GM18858 (cell line): ENCODE measurements around the gene ATP2B2.

ENCODE experiments used
- ATAC-seq: cut with Tn5 transposase; IDR thresholded peaks from one replicate; pipeline ENCODE4 v1.9.1; 2021; ENCODE audit not compliant: unreplicated experiment

Gene ATP2B2

GRCh38 chr3:10368512-10368911 lies 136.9 kb downstream of the ATP2B2 start:
- no peak for ATAC-seq

- no peak for ATAC-seq
These were observed 137.9 kb downstream of the ATP2B2 start for GRCh38 chr3:10367506-10367905.

GRCh38 chr3:10366651-10367101 lies 138.7 kb downstream of the ATP2B2 start:
- no peak for ATAC-seq

- ATAC-seq, result no peak
These were observed 139.6 kb downstream of the ATP2B2 start for GRCh38 chr3:10365791-10366190.

GRCh38 chr3:10365316-10365715 lies 140.1 kb downstream of the ATP2B2 start:
- ATAC-seq, result no peak

- ATAC-seq, result no peak
These were observed 140.6 kb downstream of the ATP2B2 start for GRCh38 chr3:10364806-10365205.

- no peak for ATAC-seq
These were observed 141.5 kb downstream of the ATP2B2 start for GRCh38 chr3:10363935-10364334.

- ATAC-seq, result no peak
These were observed 144.0 kb downstream of the ATP2B2 start for GRCh38 chr3:10361375-10361774.

- no peak for ATAC-seq
These were observed 144.9 kb downstream of the ATP2B2 start for GRCh38 chr3:10360478-10360877.

- no peak for ATAC-seq
These were observed 145.6 kb downstream of the ATP2B2 start for GRCh38 chr3:10359761-10360161.

- ATAC-seq, result no peak
These were observed 146.9 kb downstream of the ATP2B2 start for GRCh38 chr3:10358309-10358980.

- ATAC-seq, result peak; percentile 58
These were observed 147.6 kb downstream of the ATP2B2 start for GRCh38 chr3:10357592-10358308.

GRCh38 chr3:10357095-10357494 lies 148.3 kb downstream of the ATP2B2 start:
- no peak for ATAC-seq

GRCh38 chr3:10356461-10356981 lies 148.9 kb downstream of the ATP2B2 start:
- ATAC-seq, result no peak

- ATAC-seq, result no peak
These were observed 150.9 kb downstream of the ATP2B2 start for GRCh38 chr3:10354361-10355015.

GRCh38 chr3:10353661-10354360 lies 151.6 kb downstream of the ATP2B2 start:
- ATAC-seq, result no peak

- ATAC-seq, result no peak
These were observed 152.2 kb downstream of the ATP2B2 start for GRCh38 chr3:10353160-10353559.

- no peak for ATAC-seq
These were observed 153.1 kb downstream of the ATP2B2 start for GRCh38 chr3:10352146-10352911.

GRCh38 chr3:10351013-10351735 lies 154.2 kb downstream of the ATP2B2 start:
- ATAC-seq, result no peak
